Thymus (tissue), 11 donors: Measurements from ENCODE around the gene PYGL. TPM values are rescaled to one million over a fixed set of nuclear protein-coding genes. Genes with fewer than 3 reads are reported as not detected.

Source experiments
- DNase-seq, 9 donors: peaks; one replicate each; pipeline ENCODE4 v3.0.0-alpha.2; 2013; ENCODE audit warnings: low spot score in 9 of 9, low read depth in 6 of 9, missing footprints in 1 of 9
- H3K27ac ChIP-seq, 2 donors: one replicate each; pipeline ENCODE4 v1.5.1; 2013; ENCODE audit warnings: control low read depth in 1 of 2, low read depth in 1 of 2, low read length in 1 of 2, mild to moderate bottlenecking in 1 of 2, moderate library complexity in 1 of 2
- H3K27me3 ChIP-seq, 2 donors: one replicate each; pipeline ENCODE4 v1.5.1; 2013; ENCODE audit warnings: low read length in 1 of 2; ENCODE audit not compliant: control insufficient read depth in 2 of 2, insufficient read depth in 1 of 2
- H3K36me3 ChIP-seq, 2 donors: one replicate each; pipeline ENCODE4 v1.5.1; 2013; ENCODE audit warnings: low read length in 1 of 2, mild to moderate bottlenecking in 1 of 2, moderate library complexity in 1 of 2; ENCODE audit not compliant: control insufficient read depth in 2 of 2, insufficient read depth in 2 of 2
- H3K4me1 ChIP-seq, 2 donors: one replicate each; pipeline ENCODE4 v1.5.1; 2013; ENCODE audit warnings: low read length in 2 of 2; ENCODE audit not compliant: control insufficient read depth in 2 of 2, insufficient read depth in 2 of 2
- H3K4me3 ChIP-seq, 2 donors: one replicate each; pipeline ENCODE4 v1.5.1; 2013; ENCODE audit warnings: low read length in 2 of 2, control low read depth in 1 of 2, mild to moderate bottlenecking in 1 of 2
- H3K9me3 ChIP-seq, 2 donors: one replicate each; pipeline ENCODE4 v1.5.1; 2013; ENCODE audit warnings: low read length in 1 of 2, mild to moderate bottlenecking in 1 of 2; ENCODE audit not compliant: control insufficient read depth in 2 of 2, insufficient read depth in 1 of 2
- WGBS: extraction: QIAGEN DNeasy Blood & Tissue Kit; methylation state at CpG from one replicate; pipeline ENCODE4 v1.1.7; 2013; 5-methylcytosine and 5-hydroxymethylcytosine counted together
- polyA plus RNA-seq: library from polyadenylated mRNA; stranded (reverse); fragments of 200-250 nt; gene quantifications from one replicate; pipeline ENCODE4 v1.2.3, GENCODE V29; 2013
- total RNA-seq: library from RNA; stranded (reverse); fragments of 120-200 nt; gene quantifications from one replicate; pipeline ENCODE4 v1.2.4, GENCODE V29; 2013
- donor health status: healthy.

Gene PYGL
- total and polyA plus RNA-seq, 2 donors = 6.8 to 27.5 TPM

DNA sequence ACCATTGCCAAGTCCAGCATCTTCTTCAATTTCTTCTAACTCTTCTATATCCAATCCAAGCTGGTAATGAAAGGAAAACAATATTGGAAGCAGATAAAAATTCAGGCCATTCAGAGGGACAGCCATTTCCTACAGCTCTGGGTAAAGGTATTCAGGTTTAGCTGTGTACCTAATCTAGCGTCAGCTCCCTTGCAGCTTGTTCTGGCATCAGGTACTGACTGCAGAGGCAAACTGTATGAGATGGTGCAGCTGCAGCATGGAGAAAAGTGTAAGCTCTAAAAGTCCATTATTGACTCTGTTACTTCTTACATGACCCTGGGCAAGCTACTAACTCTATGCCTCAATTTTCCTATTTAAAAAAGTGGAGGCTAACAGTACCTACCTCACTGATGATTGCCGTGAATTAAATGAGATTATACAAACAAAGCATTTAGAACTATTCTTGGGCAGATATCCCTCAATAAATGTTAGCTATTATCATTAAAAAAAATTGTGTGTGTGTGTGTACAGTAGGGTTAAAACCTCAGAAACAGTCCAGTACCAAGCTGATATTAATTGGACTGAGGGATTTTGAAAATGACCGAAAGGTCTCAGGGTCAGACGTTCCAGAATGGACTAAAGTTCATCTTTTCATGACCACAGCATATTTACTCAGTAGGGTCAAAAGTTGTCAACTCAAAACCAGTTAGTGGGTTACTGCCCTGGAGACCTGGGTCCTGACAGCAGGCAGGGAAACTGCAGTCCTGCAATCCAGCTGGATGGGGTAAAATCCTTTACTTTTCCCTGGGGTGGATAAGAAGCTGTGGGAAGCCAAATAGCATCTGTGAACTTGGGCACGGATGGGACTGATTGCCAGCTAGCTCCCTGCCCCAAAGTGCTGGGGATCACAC, 8.9 kb downstream of the PYGL start:
- H3K36me3 ChIP-seq = no peaks in the 10 kb centered on the region
- DNase-seq = no peak
- H3K27me3 ChIP-seq = no peaks in the 10 kb centered on the region
- H3K27ac ChIP-seq = no peak overlapping the region
- H3K4me1 ChIP-seq = no peaks in the 10 kb centered on the region
- H3K9me3 ChIP-seq = no peaks in the 10 kb centered on the region
- WGBS = 97% methylated on average over 5 of the region's 5 CpGs
- H3K4me3 ChIP-seq = no peak overlapping the region

DNA sequence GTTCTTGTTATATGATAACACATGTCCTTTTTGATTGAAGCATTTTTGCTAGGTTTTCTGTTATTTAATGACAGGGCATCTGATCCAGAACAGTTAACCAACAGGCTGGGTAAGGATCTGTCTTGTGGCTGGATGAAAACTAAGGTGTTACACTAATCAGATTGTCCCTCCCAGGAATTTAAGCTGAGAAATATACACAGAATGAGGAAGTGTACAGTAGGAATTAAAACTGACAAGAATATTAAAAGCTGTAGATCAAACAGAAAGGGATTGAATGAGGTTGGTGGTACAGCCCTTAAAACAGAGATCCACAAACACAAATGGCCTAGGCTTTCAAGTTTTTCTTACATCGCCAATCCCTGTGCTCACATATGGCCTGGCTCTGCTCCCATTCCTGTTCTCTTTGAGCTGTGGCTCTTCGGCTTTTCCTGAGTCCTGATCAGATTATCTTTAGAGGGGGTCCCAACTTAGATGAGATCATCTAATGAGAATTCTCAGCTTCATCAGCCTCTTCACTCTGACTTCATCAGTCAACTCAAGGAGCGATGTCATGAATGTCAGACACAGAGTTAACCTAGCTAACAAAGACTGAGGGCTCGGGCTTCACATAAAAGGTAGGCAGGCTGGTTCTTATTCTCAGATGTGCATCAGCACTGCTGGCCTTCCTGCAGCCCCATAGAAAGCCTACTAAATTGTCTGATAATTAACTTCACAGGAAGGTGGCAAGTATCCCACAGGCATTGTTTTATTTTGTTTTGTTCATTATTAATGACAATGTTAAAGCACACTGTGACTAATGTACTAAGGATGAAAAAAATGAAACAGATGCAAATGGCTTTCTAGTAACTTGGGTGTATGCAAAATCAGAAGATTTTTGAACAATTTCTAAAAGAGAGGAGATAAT, 11.4 kb downstream of the PYGL start:
- no peak overlapping the region for H3K4me3 ChIP-seq
- DNase-seq = no peak
- no peaks in the 10 kb centered on the region for H3K27me3 ChIP-seq
- H3K4me1 ChIP-seq = no peaks in the 10 kb centered on the region
- H3K9me3 ChIP-seq = no peaks in the 10 kb centered on the region
- no peaks in the 10 kb centered on the region for H3K36me3 ChIP-seq
- H3K27ac ChIP-seq = no peak overlapping the region
- 96% methylated on average over 4 of the region's 4 CpGs for WGBS

DNA sequence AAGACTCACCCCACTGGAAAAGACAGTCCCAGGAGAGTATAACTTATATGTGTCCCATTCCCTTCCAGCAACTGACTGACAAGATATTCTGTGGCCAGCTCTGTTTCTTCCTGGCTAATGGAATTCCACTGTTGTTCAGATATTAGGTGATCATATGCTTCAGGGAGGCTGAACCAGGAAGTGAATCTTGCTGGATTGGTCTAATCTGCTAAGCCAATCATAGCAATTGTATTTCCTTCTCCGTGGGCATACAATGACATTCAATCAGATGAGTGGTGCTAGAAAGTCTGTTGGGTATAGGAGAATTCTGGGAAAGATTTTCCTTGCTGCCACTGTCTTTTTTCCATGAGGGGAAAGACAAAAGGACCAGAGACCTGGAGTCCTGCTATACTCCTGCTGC, 12.1 kb downstream of the PYGL start:
- Histone ChIP-seq H3K4me1 (no peaks in the 10 kb centered on the region), H3K27me3 (no peaks in the 10 kb centered on the region), H3K27ac (no peak overlapping the region), H3K4me3 (no peak overlapping the region), H3K36me3 (no peaks in the 10 kb centered on the region), H3K9me3 (no peaks in the 10 kb centered on the region)
- 89% methylated on average over 1 of the region's 1 CpG for WGBS
- no peak for DNase-seq

DNA sequence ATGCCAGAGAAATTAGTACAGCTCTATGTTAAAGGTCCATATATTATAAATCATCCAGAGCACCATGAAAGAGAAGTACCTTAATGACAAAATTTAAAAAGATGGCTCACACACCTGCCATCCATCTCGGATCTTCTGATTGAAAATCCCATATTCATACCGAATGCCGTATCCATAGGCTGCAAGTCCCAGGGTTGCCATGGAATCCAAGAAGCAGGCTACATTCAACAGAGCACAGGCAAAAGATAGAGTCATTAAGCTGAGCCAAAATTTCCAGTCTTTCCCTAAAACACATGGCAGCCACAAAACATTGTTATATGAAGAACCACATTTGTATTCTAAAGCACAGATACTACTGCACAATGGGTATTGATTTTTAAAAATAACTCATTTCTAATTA, 12.7 kb downstream of the PYGL start:
- H3K9me3 ChIP-seq = no peaks in the 10 kb centered on the region
- H3K27ac ChIP-seq = no peak overlapping the region
- H3K4me1 ChIP-seq = no peaks in the 10 kb centered on the region
- no peak overlapping the region for H3K4me3 ChIP-seq
- H3K27me3 ChIP-seq = no peaks in the 10 kb centered on the region
- H3K36me3 ChIP-seq = no peaks in the 10 kb centered on the region
- DNase-seq = no peak
- WGBS = 97% methylated on average over 3 of the region's 3 CpGs

DNA sequence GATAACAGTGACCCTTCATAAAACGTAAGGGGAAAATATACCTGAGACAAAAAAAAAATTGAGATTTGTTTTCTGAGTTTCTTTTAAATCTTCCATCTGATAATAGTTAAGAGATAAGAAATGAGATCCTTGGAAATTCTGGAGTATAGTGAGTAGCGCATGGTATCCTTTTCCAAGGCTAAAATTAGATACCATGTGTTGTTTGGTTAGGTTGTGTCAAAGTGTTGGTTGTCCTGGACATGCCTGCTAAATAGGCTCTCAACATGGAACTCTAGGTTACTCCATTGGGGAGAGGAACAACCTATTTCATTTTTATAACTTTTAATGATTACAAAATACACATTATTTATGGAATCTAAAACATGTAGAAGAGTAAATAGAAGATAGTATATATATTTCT, 14.8 kb downstream of the PYGL start:
- Histone ChIP-seq H3K9me3 (no peaks in the 10 kb centered on the region), H3K36me3 (no peaks in the 10 kb centered on the region), H3K4me3 (no peak overlapping the region), H3K27me3 (no peaks in the 10 kb centered on the region), H3K4me1 (no peaks in the 10 kb centered on the region), H3K27ac (no peak overlapping the region)
- no peak for DNase-seq
- 99% methylated on average over 2 of the region's 2 CpGs for WGBS

DNA sequence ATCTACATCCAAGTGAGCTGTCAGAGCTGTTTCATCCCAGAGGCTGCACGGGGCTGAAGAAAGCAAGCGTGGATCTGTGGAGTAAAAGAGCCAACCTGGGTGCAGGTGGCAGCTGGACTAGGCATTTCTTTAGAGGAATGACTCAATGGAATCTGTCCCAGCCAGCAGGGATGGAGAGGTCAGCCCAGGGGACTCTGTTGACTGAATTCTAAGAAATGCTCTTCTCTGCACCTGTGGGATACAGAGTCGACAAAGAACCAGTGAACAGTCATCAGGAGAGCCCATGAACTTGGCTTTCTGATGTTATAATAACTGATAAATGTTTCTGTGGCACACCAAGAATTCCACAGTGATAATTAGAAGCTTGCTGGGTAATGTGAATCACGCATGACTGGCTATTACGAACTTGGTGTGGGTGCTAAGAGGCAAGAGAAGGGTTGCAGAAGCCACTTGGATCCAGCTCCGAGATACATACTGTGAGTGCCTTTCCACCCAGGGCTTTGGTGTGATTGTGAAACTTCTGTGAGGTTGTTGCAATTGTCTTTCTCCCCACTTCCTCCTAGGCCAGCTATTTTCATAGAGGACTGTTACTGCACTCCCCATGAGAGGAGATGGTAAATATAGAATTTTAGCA, 16.2 kb downstream of the PYGL start:
- H3K4me3 ChIP-seq = no peak overlapping the region
- H3K9me3 ChIP-seq = no peaks in the 10 kb centered on the region
- 83% methylated on average over 6 of the region's 6 CpGs for WGBS
- H3K36me3 ChIP-seq = no peaks in the 10 kb centered on the region
- no peaks in the 10 kb centered on the region for H3K27me3 ChIP-seq
- DNase-seq = no peak
- no peak overlapping the region for H3K27ac ChIP-seq
- no peaks in the 10 kb centered on the region for H3K4me1 ChIP-seq

DNA sequence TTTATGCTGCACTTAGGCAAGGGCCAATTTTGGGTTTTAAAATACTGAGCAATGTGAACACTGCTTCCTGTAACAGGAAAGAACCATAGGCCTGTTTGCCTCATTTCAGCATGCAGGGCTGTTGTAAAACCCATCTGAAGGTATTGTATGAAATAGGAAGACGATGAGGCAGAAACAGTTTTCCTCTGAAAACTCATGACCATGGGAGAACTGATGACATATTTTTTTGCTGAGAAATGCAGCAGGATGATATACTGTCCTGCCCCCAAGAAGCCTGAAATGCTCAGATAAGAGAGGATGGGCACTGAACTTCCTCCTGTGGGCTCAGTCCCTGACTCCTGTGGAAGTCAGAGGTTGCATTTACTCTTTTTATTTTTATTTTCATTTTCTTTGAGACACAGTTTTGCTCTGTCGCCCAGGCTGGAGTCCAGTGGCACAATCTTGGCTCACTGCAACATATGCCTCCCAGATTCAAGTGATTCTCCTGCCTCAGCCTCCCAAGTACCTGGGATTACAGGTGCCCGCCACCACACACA, 17.4 kb downstream of the PYGL start:
- Histone ChIP-seq H3K4me3 (no peak overlapping the region), H3K4me1 (no peaks in the 10 kb centered on the region), H3K27ac (no peak overlapping the region), H3K9me3 (no peaks in the 10 kb centered on the region), H3K36me3 (no peaks in the 10 kb centered on the region), H3K27me3 (no peaks in the 10 kb centered on the region)
- peak in 1 of 9 donors; percentile 18 for DNase-seq
- WGBS = 51% methylated on average over 3 of the region's 3 CpGs

DNA sequence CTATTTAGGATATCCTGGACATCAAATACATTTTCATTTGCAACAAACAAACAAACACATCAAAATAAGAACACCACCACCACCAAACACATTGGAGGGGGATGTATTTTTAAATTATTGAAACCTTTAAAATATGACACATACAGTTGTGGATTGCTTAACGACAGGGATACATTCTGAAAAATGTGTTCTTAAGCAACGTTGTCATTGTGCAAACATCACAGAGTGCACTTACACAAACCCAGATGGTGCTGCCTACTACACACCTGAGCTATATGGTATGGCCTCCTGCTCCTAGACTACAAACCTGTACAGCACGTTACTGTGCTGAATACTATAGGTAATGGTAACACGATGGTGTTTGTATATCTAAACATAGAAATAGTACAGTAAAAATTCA, 19.4 kb downstream of the PYGL start:
- Histone ChIP-seq H3K36me3 (no peaks in the 10 kb centered on the region), H3K4me3 (no peak overlapping the region), H3K4me1 (no peaks in the 10 kb centered on the region), H3K27me3 (no peaks in the 10 kb centered on the region), H3K9me3 (no peaks in the 10 kb centered on the region), H3K27ac (no peak overlapping the region)
- no peak for DNase-seq
- WGBS = 95% methylated on average over 4 of the region's 4 CpGs
